Thoracic aorta (tissue), 2 donors: ENCODE measurements around the gene FAM193B. TPM values are rescaled to one million over a fixed set of nuclear protein-coding genes. Genes with fewer than 3 reads are reported as not detected.

Source experiments
- ATAC-seq: fragments of 150-250 bp; one replicate; pipeline ENCODE4 v1.8.0; 2017; ENCODE audit warnings: low read depth; ENCODE audit not compliant: insufficient number of reproducible peaks, low FRiP score
- DNase-seq: peaks from one replicate; pipeline ENCODE4 v3.0.0-alpha.2; 2020; ENCODE audit warnings: low spot score
- H3K27ac ChIP-seq, 2 donors: fragments of 200-600 bp; sonication (generic); 1 replicate in 1 of 2; 2 replicates in 1 of 2; pipeline ENCODE4 v1.5.1; 2016; ENCODE audit warnings: mild to moderate bottlenecking in 2 of 2, moderate library complexity in 2 of 2
- H3K27me3 ChIP-seq: fragments of 200-600 bp; sonication (generic); replicated peaks from 2 replicates; pipeline ENCODE4 v1.6.0; 2016; ENCODE audit warnings: mild to moderate bottlenecking; ENCODE audit not compliant: insufficient read depth
- H3K36me3 ChIP-seq: fragments of 200-600 bp; sonication (generic); one replicate; pipeline ENCODE4 v1.5.1; 2016
- H3K4me1 ChIP-seq, 2 donors: fragments of 200-600 bp; sonication (generic); 1 replicate in 1 of 2; 2 replicates in 1 of 2; pipeline versions ENCODE4 v1.5.1 to v1.6.0; 2016; ENCODE audit warnings: low read depth in 2 of 2, mild to moderate bottlenecking in 1 of 2; ENCODE audit not compliant: control insufficient read depth in 1 of 2
- H3K4me3 ChIP-seq: fragments of 200-600 bp; sonication (generic); 2 replicates; pipeline ENCODE4 v1.5.1; 2016; ENCODE audit warnings: mild to moderate bottlenecking
- H3K9me3 ChIP-seq: fragments of 200-600 bp; sonication (generic); 2 replicates; pipeline ENCODE4 v1.5.1; 2016
- CTCF ChIP-seq: fragments of 200-600 bp; sonication (generic); IDR thresholded peaks from one replicate; pipeline ENCODE4 v1.5.1; 2019; ENCODE audit warnings: antibody characterized with exemption
- total RNA-seq, 2 donors: library from RNA; depleted of rRNA; stranded (reverse); fragments of >200 nt; gene quantifications; one replicate each; pipeline versions ENCODE4 v1.1.0 to v1.2.3, GENCODE V29; 2016

The FAM193B gene
- total RNA-seq, 2 donors from 2014 or later = 76.6 to 103 TPM

GRCh38 chr5:177476531-177477233, 77.7 kb downstream of the FAM193B start:
- Histone ChIP-seq H3K4me3 (no peak overlapping the region), H3K27me3 (no peaks in the 10 kb centered on the region), H3K27ac (peak overlapping the region; percentile 72 to 81), H3K4me1 (peaks cover 33 to 77% of the 10 kb centered on the region in 2 donors), H3K36me3 (no peaks in the 10 kb centered on the region), H3K9me3 (no peaks in the 10 kb centered on the region)
- peak; percentile 47 for ATAC-seq
- peak; percentile 70 for DNase-seq
- no peak for TF ChIP-seq CTCF

GRCh38 chr5:177475563-177476427, 78.6 kb downstream of the FAM193B start:
- no peak for TF ChIP-seq CTCF
- DNase-seq (no peak), ATAC-seq (no peak)
- Histone ChIP-seq H3K36me3 (no peaks in the 10 kb centered on the region), H3K27me3 (no peaks in the 10 kb centered on the region), H3K4me3 (no peak overlapping the region), H3K4me1 (peaks cover 38 to 78% of the 10 kb centered on the region in 2 donors), H3K9me3 (no peaks in the 10 kb centered on the region), H3K27ac (peak overlapping the region; percentile 20 to 72)

GRCh38 chr5:177474846-177475562, 79.4 kb downstream of the FAM193B start:
- H3K4me1 ChIP-seq = peaks cover 34 to 79% of the 10 kb centered on the region in 2 donors

GRCh38 chr5:177474002-177474476, 80.3 kb downstream of the FAM193B start:
- Histone ChIP-seq H3K9me3 (no peaks in the 10 kb centered on the region), H3K36me3 (no peaks in the 10 kb centered on the region), H3K27ac (peak overlapping the region; percentile 65 to 77), H3K27me3 (no peaks in the 10 kb centered on the region), H3K4me1 (peaks cover 28 to 79% of the 10 kb centered on the region in 2 donors), H3K4me3 (peak overlapping the region; percentile 87)
- ATAC-seq = no peak
- no peak for DNase-seq
- TF ChIP-seq CTCF = no peak

More at GRCh38 chr5:177474846-177475562, 79.4 kb downstream of the FAM193B start:
- Histone ChIP-seq H3K27ac (peak overlapping the region; percentile 65 to 77), H3K27me3 (no peaks in the 10 kb centered on the region), H3K9me3 (no peaks in the 10 kb centered on the region), H3K36me3 (no peaks in the 10 kb centered on the region), H3K4me3 (no peak overlapping the region)
- DNase-seq = no peak
- ATAC-seq = no peak
- TF ChIP-seq CTCF = no peak
